ENCODE data around the gene CFAP57. TPM values are rescaled to one million over a fixed set of nuclear protein-coding genes. Genes with fewer than 3 reads are reported as not detected.
A peak's percentile ranks its signal among the peaks of the same experiment; 100 is the strongest.

CFAP57 gene
- total and polyA plus RNA-seq, 2 of the 13 experiments (the other 11 are each of a cell fraction or from before 2014, with no cell fraction given), result 0.01 TPM; not detected in 1

DNA sequence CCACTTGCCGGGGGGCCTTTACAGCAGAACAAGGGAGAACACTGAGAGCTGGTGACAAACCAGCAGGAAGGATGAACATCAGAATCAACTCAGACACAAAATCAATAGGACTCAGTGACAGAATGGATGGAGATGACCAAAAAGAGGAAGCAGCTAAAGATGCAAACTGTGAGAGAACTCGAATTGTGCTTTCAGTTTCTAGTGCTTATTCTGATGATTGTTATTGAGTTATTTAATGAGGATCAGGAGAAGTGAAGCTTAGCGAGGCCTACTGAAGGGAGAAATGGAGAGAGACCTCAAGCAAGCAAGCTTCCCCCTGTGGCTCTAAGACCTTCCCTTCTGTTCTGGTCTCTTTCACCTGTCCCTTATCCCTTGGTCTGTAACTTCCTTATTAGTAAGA, 67.4 kb downstream of the CFAP57 start (continued):
- TF ChIP-seq ZNF280B (CRISPR knock-in tag; IDR thresholded peaks at IDR 0.05; ENCODE audit: borderline replicate concordance) (no peak), TSC22D2 (CRISPR knock-in tag; IDR thresholded peaks at IDR 0.05; ENCODE audit: borderline replicate concordance) (no peak), MIXL1 (CRISPR knock-in tag; IDR thresholded peaks at IDR 0.05) (no peak), CBX1 (IDR thresholded peaks at IDR 0.05; ENCODE audit: low read depth) (no peak), ZNF7 (CRISPR knock-in tag; IDR thresholded peaks at IDR 0.05) (no peak)
- TF ChIP-seq, protein P1, sequence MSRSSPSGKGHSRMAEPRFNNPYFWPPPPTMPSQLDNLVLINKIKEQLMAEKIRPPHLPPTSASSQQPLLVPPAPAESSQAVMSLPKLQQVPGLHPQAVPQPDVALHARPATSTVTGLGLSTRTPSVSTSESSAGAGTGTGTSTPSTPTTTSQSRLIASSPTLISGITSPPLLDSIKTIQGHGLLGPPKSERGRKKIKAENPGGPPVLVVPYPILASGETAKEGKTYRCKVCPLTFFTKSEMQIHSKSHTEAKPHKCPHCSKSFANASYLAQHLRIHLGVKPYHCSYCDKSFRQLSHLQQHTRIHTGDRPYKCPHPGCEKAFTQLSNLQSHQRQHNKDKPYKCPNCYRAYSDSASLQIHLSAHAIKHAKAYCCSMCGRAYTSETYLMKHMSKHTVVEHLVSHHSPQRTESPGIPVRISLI (CRISPR knock-in tag; IDR thresholded peaks at IDR 0.05; ENCODE audit: borderline replicate concordance), result no peak

GRCh38 chr1:43241413-43241836, 69.3 kb downstream of the CFAP57 start:
- BruUV-seq (replicated peaks), result no TSS peak
- ChIA-PET CTCF (ENCODE audit: low intra/inter-chr PET ratio, low total read pairs) (no interaction called here), POLR2A (interaction anchor here (0.9 kb wide), 1 partner anchor 44 kb away, joined by 5 read pairs; the partner anchor contains the start of gene C1orf210)
- no peak overlapping the region for H2AFZ ChIP-seq (ENCODE audit: low read length)
- H3K27me3 ChIP-seq (ENCODE audit: control insufficient read depth in 1 of 2, insufficient read depth in 2 of 2, low read length in 2 of 2), result peaks cover 1 to 4% of the 10 kb centered on the region in 2 experiments; a peak in 3 of 5 replicates
- FAIRE-seq (no peak), DNase-seq (ENCODE audit: low spot score) (peak; percentile 41), ATAC-seq (peak; percentile 31; the same call in 2 of the 3 replicates)
- H3K9me3 ChIP-seq (ENCODE audit: low read length), result peaks cover 7% of the 10 kb centered on the region
- WGBS (ENCODE audit: low lambda C conversion rate), result 25% methylated on average over 4 of the region's 6 CpGs
- TF ChIP-seq ZFAT (CRISPR knock-in tag; conservative IDR thresholded peaks at IDR 0.05), result no peak
- TF ChIP-seq ZNF251 (CRISPR knock-in tag; IDR thresholded peaks at IDR 0.05), result no peak
- peak; percentile 77 for TF ChIP-seq FOSL2 (CRISPR knock-in tag; IDR thresholded peaks at IDR 0.05)
- no peak for TF ChIP-seq TMF1 (CRISPR knock-in tag; IDR thresholded peaks at IDR 0.05; ENCODE audit: low read depth)
- TF ChIP-seq, protein P2, sequence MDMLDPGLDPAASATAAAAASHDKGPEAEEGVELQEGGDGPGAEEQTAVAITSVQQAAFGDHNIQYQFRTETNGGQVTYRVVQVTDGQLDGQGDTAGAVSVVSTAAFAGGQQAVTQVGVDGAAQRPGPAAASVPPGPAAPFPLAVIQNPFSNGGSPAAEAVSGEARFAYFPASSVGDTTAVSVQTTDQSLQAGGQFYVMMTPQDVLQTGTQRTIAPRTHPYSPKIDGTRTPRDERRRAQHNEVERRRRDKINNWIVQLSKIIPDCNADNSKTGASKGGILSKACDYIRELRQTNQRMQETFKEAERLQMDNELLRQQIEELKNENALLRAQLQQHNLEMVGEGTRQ (IDR thresholded peaks at IDR 0.05; ENCODE audit: low read depth, low read length), result peak; percentile 16; the same call in 1 of the 2 replicates
- TF ChIP-seq, protein P2 (CRISPR knock-in tag; IDR thresholded peaks at IDR 0.05; ENCODE audit: borderline replicate concordance), result no peak
- TF ChIP-seq TEAD3 (CRISPR knock-in tag; optimal IDR thresholded peaks at IDR 0.05; ENCODE audit: borderline replicate concordance), result peak; percentile 61
- in situ Hi-C loops (cut with HindIII; ENCODE audit: extremely low pct_ligation_motif_present, low pct_unique_long_range_greater_than_20kb) (no loop called here), intact Hi-C loops (cut with micrococcal nuclease; ENCODE audit: unreplicated experiment) (no loop called here)
- H3K9ac ChIP-seq (ENCODE audit: insufficient read depth, low read depth, low read length), result no peak overlapping the region
- no peaks in the 10 kb centered on the region for H4K20me1 ChIP-seq (ENCODE audit: insufficient read depth, low read length)
- no peak overlapping the region for H3K4me3 ChIP-seq (replicated peaks in 1 of 3; ENCODE audit: insufficient read depth in 1 of 3, low read depth in 2 of 3, low read length in 3 of 3)
- H3K27ac ChIP-seq (ENCODE audit: extremely low read length, insufficient read depth, low read length), result no peak overlapping the region
- H3K4me1 ChIP-seq (ENCODE audit: insufficient read depth, low read length), result peaks cover 10% of the 10 kb centered on the region; the same call in 1 of the 2 replicates
- no peaks in the 10 kb centered on the region for H3K79me2 ChIP-seq (ENCODE audit: insufficient read depth, low read length)
- no peak overlapping the region for H3K4me2 ChIP-seq (ENCODE audit: low read depth, low read length)
- H3K36me3 ChIP-seq (replicated peaks in 1 of 2; ENCODE audit: control insufficient read depth in 1 of 2, insufficient read depth in 2 of 2, low read length in 2 of 2), result no peaks in the 10 kb centered on the region
